IMR-90 (cell line): ENCODE data around the gene A1BG. TPM values are rescaled to one million over a fixed set of nuclear protein-coding genes. Genes with fewer than 3 reads are reported as not detected.

Source experiments
- ATAC-seq: fragments of 200-7000 bp; cut with Tn5 transposase; 2 replicates; pipeline ENCODE4 v1.9.1; 2020; ENCODE audit warnings: low read depth, mild to moderate bottlenecking, moderate library complexity
- BruUV-seq: library from RNA; stranded (reverse); fragments of 400-500 nt; replicated peaks from 2 replicates; lab custom pipeline; 2021; lab: Mats Ljungman, UMichigan
- CTCF ChIA-PET: fragments of 300-600 bp; formaldehyde crosslinking; extraction: SDS; loops from one replicate; lab custom pipeline; 2021; ENCODE audit warnings: antibody characterized with exemption; lab: Yijun Ruan, JAX
- POLR2A ChIA-PET: fragments of 300-600 bp; sonication (Branson Sonifier 250); formaldehyde crosslinking; loops from one replicate; lab custom pipeline; 2022; ENCODE audit warnings: antibody characterized with exemption; ENCODE audit not compliant: unreplicated experiment; lab: Charles Lee
- DNase-seq: peaks from one replicate; pipeline ENCODE4 v3.0.0; 2013
- H2AFZ ChIP-seq: replicated peaks from 2 replicates; pipeline ENCODE3; 2013; ENCODE audit warnings: low read length, mild to moderate bottlenecking; ENCODE audit not compliant: poor library complexity
- H2AK5ac ChIP-seq: 2 replicates; pipeline ENCODE4 v1.6.1; 2013; ENCODE audit warnings: low read depth, low read length, inconsistent platforms
- H2AK9ac ChIP-seq: replicated peaks from 2 replicates; pipeline ENCODE3; 2013; ENCODE audit warnings: mild to moderate bottlenecking, low read depth, low read length, moderate library complexity; ENCODE audit not compliant: poor library complexity
- H2BK120ac ChIP-seq: 2 replicates; pipeline ENCODE4 v1.6.1; 2013; ENCODE audit warnings: low read depth, low read length, inconsistent platforms
- H2BK15ac ChIP-seq: 3 replicates; pipeline ENCODE4 v1.6.1; 2013; ENCODE audit warnings: low read depth, low read length, inconsistent platforms
- H2BK20ac ChIP-seq: 2 replicates; pipeline ENCODE4 v1.6.1; 2013; ENCODE audit warnings: low read depth, mild to moderate bottlenecking, inconsistent platforms, low read length, moderate library complexity
- H2BK5ac ChIP-seq: 2 replicates; pipeline ENCODE4 v1.6.1; 2013; ENCODE audit warnings: mild to moderate bottlenecking, low read depth, low read length, inconsistent platforms; ENCODE audit not compliant: poor library complexity, severe bottlenecking
- H3K14ac ChIP-seq: replicated peaks from 2 replicates; pipeline ENCODE4 v1.6.1; 2013; ENCODE audit warnings: low read depth, low read length, inconsistent platforms
- H3K18ac ChIP-seq: 2 replicates; pipeline ENCODE4 v1.6.1; 2013; ENCODE audit warnings: low read depth, low read length, control low read depth
- H3K23ac ChIP-seq: 2 replicates; pipeline ENCODE4 v1.6.1; 2013; ENCODE audit warnings: low read depth, low read length, inconsistent platforms
- H3K27ac ChIP-seq: 2 replicates; pipeline ENCODE4 v1.5.1; 2013; ENCODE audit warnings: mild to moderate bottlenecking, control low read depth, low read length; ENCODE audit not compliant: insufficient read depth
- H3K27me3 ChIP-seq: 2 replicates; pipeline ENCODE4 v1.6.1; 2013; ENCODE audit warnings: low read length; ENCODE audit not compliant: control insufficient read depth, insufficient read depth
- H3K36me3 ChIP-seq: 2 replicates; pipeline ENCODE4 v1.6.1; 2013; ENCODE audit warnings: low read length, mixed read lengths; ENCODE audit not compliant: control insufficient read depth, insufficient read depth
- H3K4ac ChIP-seq: 2 replicates; pipeline ENCODE4 v1.6.1; 2013; ENCODE audit warnings: low read depth, low read length, inconsistent platforms
- H3K4me1 ChIP-seq: 2 replicates; pipeline ENCODE4 v1.6.1; 2013; ENCODE audit warnings: low read length, mixed read lengths; ENCODE audit not compliant: control insufficient read depth, insufficient read depth
- H3K4me2 ChIP-seq: 2 replicates; pipeline ENCODE4 v1.6.1; 2013; ENCODE audit warnings: low read depth, mild to moderate bottlenecking, control low read depth, low read length, moderate library complexity
- H3K4me3 ChIP-seq: 2 replicates; pipeline ENCODE4 v1.5.1; 2013; ENCODE audit warnings: low read depth, mild to moderate bottlenecking, control low read depth, low read length, moderate library complexity; ENCODE audit not compliant: insufficient read depth
- H3K56ac ChIP-seq: 2 replicates; pipeline ENCODE4 v1.6.1; 2013; ENCODE audit warnings: low read length, inconsistent platforms; ENCODE audit not compliant: insufficient read depth; ENCODE audit errors: extremely low read depth
- H3K79me1 ChIP-seq, 2 experiments: 2 replicates each; pipeline ENCODE4 v1.6.1; 2013; ENCODE audit warnings: low read length in 2 of 2, inconsistent platforms in 1 of 2, low read depth in 1 of 2
- H3K9ac ChIP-seq: 2 replicates; pipeline ENCODE4 v1.6.1; 2013; ENCODE audit warnings: low read depth, low read length, control low read depth
- H3K9me1 ChIP-seq: 2 replicates; pipeline ENCODE4 v1.6.1; 2013; ENCODE audit warnings: low read length, inconsistent platforms; ENCODE audit not compliant: insufficient read depth
- H3K9me3 ChIP-seq: 2 replicates; pipeline ENCODE4 v1.6.1; 2013; ENCODE audit warnings: low read length; ENCODE audit not compliant: control insufficient read depth, insufficient read depth
- H4K20me1 ChIP-seq: 2 replicates; pipeline ENCODE4 v1.6.1; 2013; ENCODE audit warnings: low read length, inconsistent platforms; ENCODE audit not compliant: insufficient read depth
- H4K5ac ChIP-seq: 2 replicates; pipeline ENCODE4 v1.6.1; 2013; ENCODE audit warnings: mild to moderate bottlenecking, low read depth, low read length, control low read depth
- H4K8ac ChIP-seq, 2 experiments: 2 replicates each; pipeline ENCODE4 v1.6.1; 2013; ENCODE audit warnings: low read depth in 2 of 2, low read length in 2 of 2, control low read depth in 1 of 2, inconsistent platforms in 1 of 2
- H4K91ac ChIP-seq: 2 replicates; pipeline ENCODE4 v1.6.1; 2013; ENCODE audit warnings: low read depth, low read length, inconsistent platforms; ENCODE audit not compliant: insufficient read depth
- BHLHE40 ChIP-seq: fragments of 150-350 bp; IDR thresholded peaks from 2 replicates; pipeline ENCODE4 v1.6.1; 2016; ENCODE audit warnings: mild to moderate bottlenecking, low read depth, low read length
- FOS ChIP-seq: fragments of 150-350 bp; IDR thresholded peaks from 2 replicates; pipeline ENCODE4 v1.6.1; 2016; ENCODE audit warnings: low read depth, low read length
- MAZ ChIP-seq: IDR thresholded peaks from 2 replicates; pipeline ENCODE4 v1.6.1; 2012; ENCODE audit warnings: low read depth, mild to moderate bottlenecking, low read length, improper control_type of control experiment, moderate library complexity, borderline replicate concordance
- MXI1 ChIP-seq: IDR thresholded peaks from 2 replicates; pipeline ENCODE4 v1.6.1; 2012; ENCODE audit warnings: low read depth, mild to moderate bottlenecking, low read length, moderate library complexity, borderline replicate concordance
- POLR2A ChIP-seq: IDR thresholded peaks from 2 replicates; pipeline ENCODE4 v1.6.1; 2012; ENCODE audit warnings: mild to moderate bottlenecking, low read depth, low read length
- RCOR1 ChIP-seq: IDR thresholded peaks from 2 replicates; pipeline ENCODE4 v1.6.1; 2012; ENCODE audit warnings: mild to moderate bottlenecking, low read length, improper control_type of control experiment; ENCODE audit not compliant: insufficient replicate concordance
- RFX5 ChIP-seq: IDR thresholded peaks from 2 replicates; pipeline ENCODE4 v1.8.0; 2012; ENCODE audit warnings: low read depth, mild to moderate bottlenecking, low read length, moderate library complexity
- SMC3 ChIP-seq: fragments of 150-350 bp; IDR thresholded peaks from 2 replicates; pipeline ENCODE4 v1.6.1; 2016; ENCODE audit warnings: low read depth, mild to moderate bottlenecking, antibody characterized with exemption, low read length, moderate library complexity
- USF2 ChIP-seq: fragments of 150-350 bp; IDR thresholded peaks from 2 replicates; pipeline ENCODE4 v1.6.1; 2017; ENCODE audit warnings: mild to moderate bottlenecking, antibody characterized with exemption, low read length, low read depth
- WGBS, 2 experiments: methylation state at CpG; one replicate each; pipeline versions ENCODE4 v1.1.5 to v1.1.7; 2013; ENCODE audit warnings: missing lambda C conversion rate in 2 of 2; ENCODE audit not compliant: insufficient read length in 1 of 2; ENCODE audit errors: extremely low coverage in 2 of 2; 5-methylcytosine and 5-hydroxymethylcytosine counted together
- dilution Hi-C: fragments of 300-500 bp; cut with HindIII; formaldehyde crosslinking; loops from one replicate; pipeline ENCODE4 v1.14.3; 2018; ENCODE audit warnings: low sequenced_read_pairs; ENCODE audit not compliant: unreplicated experiment
- in situ Hi-C: fragments of 300-500 bp; cut with MboI; formaldehyde crosslinking; loops from 3 replicates; pipeline ENCODE4 v1.14.3; 2019; ENCODE audit warnings: low sequenced_read_pairs, inconsistent platforms, mixed read lengths
- intact Hi-C: fragments of 100-400 bp; cut with micrococcal nuclease; formaldehyde crosslinking; loops from 2 replicates; pipeline ENCODE4 v1.10.0; 2022
- polyA plus RNA-seq, 3 experiments: library from polyadenylated mRNA; depleted of rRNA; stranded (reverse); fragments of >200 nt; gene quantifications; 2 replicates each; pipeline ENCODE4 v1.2.3, GENCODE V29; 2012; ENCODE audit warnings: low replicate concordance in 1 of 3
- total RNA-seq: library from RNA; depleted of rRNA; stranded (reverse); fragments of >200 nt; gene quantifications from 2 replicates; pipeline ENCODE4 v1.2.3, GENCODE V29; 2012
- TF ChIP-seq, protein P1 (sequence below): conservative IDR thresholded peaks from 2 replicates; pipeline ENCODE4 v1.5.1; 2012; ENCODE audit warnings: mild to moderate bottlenecking, low read depth, low read length, improper control_type of control experiment
- TF ChIP-seq, protein P2 (sequence below): fragments of 150-350 bp; IDR thresholded peaks from 2 replicates; pipeline ENCODE4 v1.6.1; 2016; ENCODE audit warnings: low read depth, mild to moderate bottlenecking, low read length, moderate library complexity, borderline replicate concordance

The A1BG gene
- total and polyA plus RNA-seq, 2 of the 4 experiments (the other 2 are of a cell fraction) = 4.5 to 54.5 TPM

DNA sequence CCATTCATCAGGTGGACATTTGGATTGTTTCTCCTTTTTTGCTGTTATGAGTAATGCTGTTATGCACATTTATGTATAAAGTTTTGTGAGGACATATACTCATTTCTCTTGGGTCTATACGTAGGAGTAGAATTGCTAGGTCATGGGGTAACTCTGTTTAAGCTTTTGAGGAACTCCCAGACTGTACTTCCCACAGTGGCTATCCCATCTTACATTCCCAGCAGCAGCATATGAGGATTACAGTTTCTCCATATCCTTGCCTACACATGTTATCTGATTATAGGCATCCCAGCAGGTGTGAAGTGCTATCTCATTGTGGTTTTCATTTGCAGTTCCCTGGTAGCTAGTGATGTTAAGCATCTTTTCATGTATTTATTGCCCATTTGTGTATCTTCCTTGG lies 20.6 kb downstream of the A1BG start:
- Histone ChIP-seq H3K4me2 (no peak overlapping the region), H4K20me1 (peaks cover 5% of the 10 kb centered on the region; the same call in 1 of the 2 replicates), H3K79me1 (peaks cover 18 to 48% of the 10 kb centered on the region in 2 experiments), H2BK120ac (no peak overlapping the region), H4K5ac (no peak overlapping the region), H3K4ac (no peak overlapping the region), H3K4me1 (no peaks in the 10 kb centered on the region), H3K14ac (no peak overlapping the region), H3K27ac (no peak overlapping the region), H3K9me3 (peaks cover under 1% of the 10 kb centered on the region; the same call in 1 of the 2 replicates), H2AFZ (no peak overlapping the region), H3K36me3 (peaks cover 19% of the 10 kb centered on the region), H2BK15ac (no peak overlapping the region), H3K23ac (no peak overlapping the region), H3K56ac (no peak overlapping the region), H3K9ac (no peak overlapping the region), H4K91ac (no peak overlapping the region), H3K4me3 (no peak overlapping the region), H3K9me1 (peaks cover 16% of the 10 kb centered on the region), H2AK5ac (no peak overlapping the region), H2AK9ac (no peak overlapping the region), H2BK20ac (no peak overlapping the region), H2BK5ac (no peak overlapping the region), H4K8ac (no peak overlapping the region), H3K27me3 (no peaks in the 10 kb centered on the region), H3K18ac (no peak overlapping the region)
- intact Hi-C loops (no loop called here), dilution Hi-C loops (no loop called here), in situ Hi-C loops (no loop called here)
- WGBS, 2 experiments = no CpG with 5 or more reads among the region's 1 CpG
- no peak for DNase-seq
- no peak for ATAC-seq
- POLR2A ChIA-PET = no interaction called here
- CTCF ChIA-PET = no interaction called here
- TF ChIP-seq POLR2A = no peak
- TF ChIP-seq FOS = no peak
- TF ChIP-seq RFX5 = no peak
- no peak for TF ChIP-seq MAZ
- TF ChIP-seq SMC3 = no peak
- TF ChIP-seq BHLHE40 = no peak
- no peak for TF ChIP-seq USF2
- TF ChIP-seq, protein P1, sequence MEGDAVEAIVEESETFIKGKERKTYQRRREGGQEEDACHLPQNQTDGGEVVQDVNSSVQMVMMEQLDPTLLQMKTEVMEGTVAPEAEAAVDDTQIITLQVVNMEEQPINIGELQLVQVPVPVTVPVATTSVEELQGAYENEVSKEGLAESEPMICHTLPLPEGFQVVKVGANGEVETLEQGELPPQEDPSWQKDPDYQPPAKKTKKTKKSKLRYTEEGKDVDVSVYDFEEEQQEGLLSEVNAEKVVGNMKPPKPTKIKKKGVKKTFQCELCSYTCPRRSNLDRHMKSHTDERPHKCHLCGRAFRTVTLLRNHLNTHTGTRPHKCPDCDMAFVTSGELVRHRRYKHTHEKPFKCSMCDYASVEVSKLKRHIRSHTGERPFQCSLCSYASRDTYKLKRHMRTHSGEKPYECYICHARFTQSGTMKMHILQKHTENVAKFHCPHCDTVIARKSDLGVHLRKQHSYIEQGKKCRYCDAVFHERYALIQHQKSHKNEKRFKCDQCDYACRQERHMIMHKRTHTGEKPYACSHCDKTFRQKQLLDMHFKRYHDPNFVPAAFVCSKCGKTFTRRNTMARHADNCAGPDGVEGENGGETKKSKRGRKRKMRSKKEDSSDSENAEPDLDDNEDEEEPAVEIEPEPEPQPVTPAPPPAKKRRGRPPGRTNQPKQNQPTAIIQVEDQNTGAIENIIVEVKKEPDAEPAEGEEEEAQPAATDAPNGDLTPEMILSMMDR = no peak
- TF ChIP-seq MXI1 = no peak
- no peak for TF ChIP-seq RCOR1
- TF ChIP-seq, protein P2, sequence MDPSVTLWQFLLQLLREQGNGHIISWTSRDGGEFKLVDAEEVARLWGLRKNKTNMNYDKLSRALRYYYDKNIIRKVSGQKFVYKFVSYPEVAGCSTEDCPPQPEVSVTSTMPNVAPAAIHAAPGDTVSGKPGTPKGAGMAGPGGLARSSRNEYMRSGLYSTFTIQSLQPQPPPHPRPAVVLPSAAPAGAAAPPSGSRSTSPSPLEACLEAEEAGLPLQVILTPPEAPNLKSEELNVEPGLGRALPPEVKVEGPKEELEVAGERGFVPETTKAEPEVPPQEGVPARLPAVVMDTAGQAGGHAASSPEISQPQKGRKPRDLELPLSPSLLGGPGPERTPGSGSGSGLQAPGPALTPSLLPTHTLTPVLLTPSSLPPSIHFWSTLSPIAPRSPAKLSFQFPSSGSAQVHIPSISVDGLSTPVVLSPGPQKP = no peak
- no TSS peak for BruUV-seq
